Measurements from ENCODE around the gene KRT36.

KRT36 gene

DNA sequence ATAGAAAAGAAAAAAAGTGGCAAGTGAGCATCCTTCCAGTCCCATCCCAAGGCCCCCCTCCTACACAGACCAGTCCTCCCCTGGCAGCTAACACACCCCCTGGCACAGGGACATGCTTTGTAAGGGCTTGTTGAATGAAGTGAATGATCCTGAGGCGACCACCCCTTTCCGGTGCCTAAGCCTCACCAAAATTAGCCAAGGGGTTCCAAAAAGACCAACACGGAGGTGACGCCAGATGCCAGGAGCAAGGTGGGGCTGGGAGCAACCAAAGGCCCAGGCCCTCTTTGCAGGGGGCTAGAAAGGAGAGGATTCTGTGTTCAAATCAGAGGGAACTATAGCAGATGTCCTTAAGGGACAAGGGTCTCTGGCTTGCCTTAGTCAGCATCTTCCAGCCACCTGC lies 14.3 kb downstream of the KRT36 start:
- no peak for DNase-seq

GRCh38 chr17:41474863-41475262 lies 14.8 kb downstream of the KRT36 start:
- no peak for DNase-seq

DNA sequence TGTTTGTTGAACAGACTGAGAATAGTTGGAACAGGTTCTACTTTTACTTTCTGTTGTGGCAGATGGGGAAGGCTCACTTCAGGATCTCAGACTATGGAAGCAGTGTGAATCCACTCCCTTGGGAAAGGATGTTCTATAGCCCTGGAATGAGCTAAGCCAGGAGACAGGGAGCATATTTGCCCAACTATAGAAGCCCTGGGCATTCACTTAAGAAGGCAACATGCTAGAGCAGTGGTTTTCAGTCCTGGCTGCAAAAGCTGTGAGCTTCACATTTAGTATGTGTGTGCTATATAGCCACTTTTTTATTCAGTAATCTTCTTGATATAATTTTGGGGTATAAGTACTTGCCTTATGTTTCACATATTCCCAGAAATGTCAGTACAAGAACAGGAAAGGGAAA lies 21.4 kb downstream of the KRT36 start:
- no peak for DNase-seq

- no peak for DNase-seq
Observed at GRCh38 chr17:41467561-41467960, 22.1 kb downstream of the KRT36 start.

GRCh38 chr17:41466988-41467387 lies 22.7 kb downstream of the KRT36 start, which contains the start of gene KRT32:
TSS of gene KRT32 (minus strand) at chr17:41467386. CDS start at chr17:41467325, 61 bp downstream.
- no peak for DNase-seq

- no peak for DNase-seq
Observed at GRCh38 chr17:41464682-41465081, 25.0 kb downstream of the KRT36 start.

DNA sequence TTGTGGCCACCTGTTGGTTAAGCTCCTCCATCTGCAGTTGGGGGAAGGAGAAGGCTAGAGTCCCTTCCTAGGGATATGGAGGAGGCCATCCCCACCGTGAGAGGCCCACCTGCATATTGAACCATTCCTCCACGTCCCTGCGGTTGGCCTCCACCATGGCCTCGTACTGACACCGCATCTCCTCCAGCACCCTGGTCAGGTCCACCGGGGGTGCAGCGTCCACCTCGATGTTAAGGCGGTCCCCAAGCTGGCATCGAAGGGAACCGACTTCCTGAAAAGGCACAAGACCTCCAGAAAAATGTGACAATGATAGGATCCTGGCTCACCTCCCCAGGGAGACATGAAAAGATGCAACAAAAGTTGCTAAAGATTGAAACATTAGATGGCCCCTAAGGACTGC lies 25.5 kb downstream of the KRT36 start:
- no peak for DNase-seq

DNA sequence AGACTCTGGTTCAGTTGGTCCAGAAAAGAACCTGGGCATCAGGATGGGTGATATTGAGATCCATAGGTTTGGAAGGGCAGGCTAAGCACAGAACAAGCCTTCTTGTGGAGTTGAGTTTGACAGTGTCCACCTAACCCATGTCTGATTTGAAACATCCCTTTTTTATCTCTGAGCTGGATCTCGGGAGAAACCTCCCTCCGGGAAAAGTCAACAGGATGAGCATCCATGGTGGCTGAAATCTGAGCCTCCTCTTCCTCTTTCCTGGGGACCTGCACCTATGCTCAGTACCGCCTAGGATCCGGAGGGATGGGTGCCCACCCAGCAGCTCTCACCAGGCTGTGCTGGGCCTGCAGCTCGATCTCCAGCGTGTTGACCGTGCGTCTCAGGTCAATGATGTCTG lies 26.0 kb downstream of the KRT36 start:
- no peak for DNase-seq

DNA sequence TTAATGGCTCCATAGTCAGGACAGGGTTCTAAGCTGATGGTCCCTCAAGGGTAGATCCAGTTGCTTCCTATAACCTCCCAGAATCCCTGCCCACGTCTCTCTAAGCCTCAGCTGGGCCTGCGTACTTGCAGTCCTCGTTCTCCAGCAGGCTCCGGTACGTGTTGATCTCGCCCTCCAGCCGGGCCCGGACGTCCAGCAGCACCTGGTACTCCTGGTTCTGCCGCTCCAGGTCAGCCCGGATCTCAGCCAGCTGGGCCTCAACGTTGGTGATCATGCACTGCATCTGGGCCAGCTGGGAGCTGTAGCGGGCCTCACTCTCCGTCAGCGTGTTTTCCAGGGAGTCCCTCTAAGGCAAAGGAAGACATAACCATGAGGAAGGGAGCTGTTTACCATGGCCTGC lies 27.0 kb downstream of the KRT36 start:
- DNase-seq, result no peak

DNA sequence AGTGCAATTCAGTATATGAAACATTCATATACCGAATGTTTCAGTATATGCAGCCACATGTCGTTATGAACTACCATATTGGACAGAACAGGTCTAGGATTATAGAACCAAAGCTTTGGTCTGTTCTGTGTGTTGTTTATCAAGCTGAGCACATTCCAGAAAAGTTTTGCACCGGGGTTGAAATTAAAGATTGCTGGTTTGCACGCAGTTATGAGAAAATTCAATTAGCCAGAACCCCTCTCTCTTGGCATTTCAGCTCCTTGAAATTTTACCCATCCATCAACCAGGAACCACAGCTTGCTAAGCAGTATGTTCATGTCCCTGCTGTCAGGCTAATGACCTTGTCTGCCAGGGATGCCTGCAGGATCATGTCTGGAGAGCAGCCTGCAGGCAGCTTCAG lies 32.0 kb downstream of the KRT36 start:
- no peak for DNase-seq

- DNase-seq, result no peak
Observed at GRCh38 chr17:41456204-41456603, 33.5 kb downstream of the KRT36 start.

GRCh38 chr17:41455236-41455635 lies 34.5 kb downstream of the KRT36 start:
- DNase-seq, result no peak

DNA sequence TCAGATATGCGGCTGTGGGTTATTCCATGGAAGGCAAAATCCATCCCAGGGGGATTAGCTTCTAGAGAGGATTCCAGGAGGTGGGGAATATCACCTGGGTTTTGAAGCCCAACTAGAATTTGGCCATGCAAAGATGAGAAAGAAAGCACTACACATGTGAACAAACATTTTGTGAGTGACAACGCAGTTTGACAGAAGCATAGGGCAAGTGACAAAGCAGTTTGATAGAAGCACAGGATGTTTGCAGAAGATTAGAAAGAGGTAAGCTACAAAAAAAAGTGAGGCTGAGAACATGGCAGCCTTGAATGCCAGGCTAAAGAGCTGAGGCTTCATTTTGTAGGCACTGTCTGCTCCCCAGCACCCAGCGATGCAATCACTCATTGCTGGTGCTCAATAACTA lies 36.6 kb downstream of the KRT36 start:
- DNase-seq, result no peak

DNA sequence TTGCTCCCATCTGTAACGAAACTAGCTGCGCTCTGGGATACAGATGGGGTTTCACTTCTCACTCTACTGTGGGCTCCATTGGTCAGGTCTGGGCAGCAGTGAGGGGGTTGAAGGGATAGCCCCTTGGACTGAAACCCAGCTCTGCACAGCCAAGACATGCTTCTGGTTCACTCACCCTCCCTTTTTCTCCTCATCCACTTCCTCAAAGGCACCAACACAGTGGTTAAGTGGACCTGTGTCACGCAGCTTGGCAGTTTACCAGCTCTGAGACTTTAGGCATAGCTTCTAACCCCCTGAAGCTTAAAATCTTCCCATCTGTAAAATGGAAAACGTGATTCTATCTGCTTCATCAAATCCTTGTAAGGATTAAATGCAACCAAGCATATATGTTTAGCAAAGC lies 37.4 kb downstream of the KRT36 start:
- DNase-seq, result no peak

DNA sequence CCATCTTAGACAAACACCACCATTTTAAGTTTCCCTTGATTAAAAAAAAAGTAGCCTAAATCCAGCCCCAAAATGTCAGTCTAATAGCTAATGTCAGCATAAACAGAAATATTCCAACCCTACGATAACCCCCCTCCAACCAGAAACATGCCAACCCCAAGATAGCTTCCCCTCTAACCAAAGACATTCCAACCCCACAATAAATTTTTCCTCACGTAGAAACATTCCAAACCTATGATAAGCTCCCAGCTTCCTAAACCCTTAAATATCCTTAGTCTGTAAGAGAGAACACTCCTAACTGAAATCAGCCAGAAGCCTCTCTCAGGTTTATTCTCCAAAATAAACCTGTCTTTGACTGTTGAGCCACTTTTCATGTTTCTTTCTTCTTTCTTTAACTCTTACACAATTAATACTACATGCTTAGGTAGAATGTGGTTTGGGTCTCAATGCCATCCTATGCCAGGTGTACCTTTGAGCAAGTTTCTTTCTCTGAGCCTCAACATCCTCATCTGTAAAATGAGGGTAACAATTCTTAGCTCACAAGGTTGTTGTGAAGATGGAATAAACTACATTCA lies 38.5 kb downstream of the KRT36 start:
- DNase-seq, result no peak

DNA sequence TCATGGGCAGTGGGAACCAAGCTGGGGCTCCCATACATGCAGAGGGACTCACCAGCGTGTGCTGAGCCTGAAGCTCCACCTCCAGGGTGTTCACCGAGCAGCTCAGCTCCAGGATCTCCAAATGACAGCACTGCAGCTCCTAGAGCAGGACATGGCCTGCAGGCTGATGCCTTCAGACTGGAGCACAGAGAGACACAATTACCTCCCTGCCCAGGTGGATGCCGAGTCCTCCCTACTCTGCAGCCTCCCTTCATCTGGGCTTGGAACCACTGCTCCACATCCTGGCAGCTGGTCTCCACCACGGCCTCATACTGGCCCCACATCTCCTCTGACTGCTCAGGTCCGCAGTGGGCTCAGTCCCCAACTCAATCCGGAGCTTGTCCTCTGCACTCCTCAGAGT lies 40.7 kb downstream of the KRT36 start:
- no peak for DNase-seq

DNA sequence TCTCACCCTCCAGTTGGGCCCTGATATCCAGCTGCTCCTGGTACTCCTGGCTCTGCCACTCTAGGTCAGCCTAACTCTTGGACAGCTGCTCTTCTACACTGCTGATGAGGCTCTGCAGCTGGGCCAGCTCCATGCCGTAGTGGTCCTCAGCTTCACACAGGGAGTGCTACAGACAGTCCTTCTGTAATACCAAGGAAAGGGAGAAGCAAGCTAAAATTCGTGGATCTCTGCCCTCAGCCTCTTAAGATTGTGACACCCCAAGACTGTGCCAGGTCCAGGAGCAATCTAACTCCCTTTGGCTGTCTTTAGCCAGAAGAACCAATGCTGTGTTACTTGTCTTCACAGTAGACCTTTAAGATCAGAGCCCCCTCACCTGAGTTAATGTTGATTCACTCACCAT lies 41.2 kb downstream of the KRT36 start:
- DNase-seq, result no peak

- no peak for DNase-seq
Observed at GRCh38 chr17:41446806-41447205, 42.9 kb downstream of the KRT36 start.

DNA sequence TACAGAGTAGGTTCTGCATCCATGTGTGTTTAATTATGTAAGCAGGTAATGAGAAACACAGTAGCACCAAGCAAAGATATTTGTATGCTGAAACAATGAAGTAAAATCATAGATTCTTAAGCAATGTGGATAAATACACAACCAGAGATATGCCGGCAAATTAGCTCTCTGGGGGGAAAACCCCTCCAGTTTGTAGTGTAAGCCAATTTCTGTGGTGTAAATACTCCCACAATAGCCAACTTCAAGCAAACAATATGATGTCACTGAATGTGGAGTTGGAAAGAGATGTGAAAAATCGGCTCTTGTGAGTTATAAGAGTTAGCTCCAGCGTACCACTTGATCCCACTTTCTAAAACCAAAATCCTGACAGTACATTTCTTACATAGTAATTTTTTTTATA lies 45.1 kb downstream of the KRT36 start:
- DNase-seq, result no peak

GRCh38 chr17:41444186-41444585 lies 45.5 kb downstream of the KRT36 start:
- DNase-seq, result no peak

DNA sequence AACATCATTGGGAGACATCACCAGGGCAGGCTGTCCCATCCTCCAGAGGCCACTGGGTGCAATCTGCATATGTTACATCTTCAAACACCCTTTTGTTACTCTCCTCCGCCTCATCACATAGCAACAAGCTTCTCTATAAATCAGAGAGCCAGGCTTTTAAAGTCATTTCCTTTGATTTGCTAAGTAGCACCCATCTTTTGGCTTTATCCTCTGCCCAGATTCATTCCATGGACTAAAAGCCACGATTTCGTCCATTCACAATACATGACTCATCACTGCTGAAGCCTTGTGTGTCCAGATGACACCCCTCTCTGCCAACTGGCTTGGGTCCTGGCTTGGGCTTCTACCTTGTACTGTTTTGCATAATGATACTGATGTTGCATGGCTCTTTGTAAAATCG lies 47.0 kb downstream of the KRT36 start:
- no peak for DNase-seq

DNA sequence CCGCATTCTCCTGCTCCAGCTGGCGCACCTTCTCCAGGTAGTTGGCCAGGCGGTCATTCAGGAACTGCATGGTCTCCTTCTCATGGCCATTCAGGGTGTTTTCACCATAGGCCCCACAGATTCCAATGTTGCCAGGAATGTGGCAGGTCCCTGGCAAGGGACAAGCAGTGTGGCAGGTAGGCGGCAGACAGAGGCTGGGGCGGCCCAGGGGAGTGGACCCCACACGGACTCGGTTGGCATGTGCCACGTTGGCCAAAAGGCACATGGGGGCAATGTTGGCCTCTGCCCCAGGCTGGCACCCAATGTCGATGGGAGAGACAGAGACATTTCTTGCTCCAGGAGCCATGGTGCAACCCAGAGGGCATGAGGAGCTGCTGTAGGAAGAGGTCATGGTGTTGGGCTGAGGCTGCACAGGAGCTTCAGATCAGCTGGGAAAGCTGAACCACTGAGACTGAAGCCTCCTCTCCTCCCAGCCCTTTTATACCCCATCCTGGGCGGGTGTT lies 49.1 kb downstream of the KRT36 start, which contains the start of gene KRT38:
Gene KRT38 (minus strand): TSS at position 453 of the 503 bp plus-strand sequence. CDS start 62 bp downstream, at position 391.
- no peak for DNase-seq

- DNase-seq, result no peak
Observed at GRCh38 chr17:41439375-41439774, 50.3 kb downstream of the KRT36 start.

- DNase-seq, result no peak
Observed at GRCh38 chr17:41437769-41438168, 51.9 kb downstream of the KRT36 start.

GRCh38 chr17:41437254-41437653 lies 52.5 kb downstream of the KRT36 start:
- no peak for DNase-seq
